Measurements from ENCODE around the gene ASXL3. TPM values are rescaled to one million over a fixed set of nuclear protein-coding genes. Genes with fewer than 3 reads are reported as not detected.

Gene ASXL3
- total and polyA plus RNA-seq, 9 of the 15 experiments (the other 6 are each of a cell fraction or from before 2014, with no cell fraction given): not detected

GRCh38 chr18:33665187-33665586 is 87.2 kb downstream of the ASXL3 start:
- in situ Hi-C loops (cut with MboI): no loop called here
- FAIRE-seq (no peak), ATAC-seq (no peak), DNase-seq (ENCODE audit: extremely low read depth in 1 of 4, low spot score in 3 of 4) (no peak)
- Histone ChIP-seq H3K36me3 (ENCODE audit: control insufficient read depth, insufficient read depth, low read length) (no peaks in the 10 kb centered on the region), H3K9me3 (replicated peaks; ENCODE audit: control insufficient read depth, insufficient read depth, low read depth, low read length) (no peaks in the 10 kb centered on the region; the same call in 1 of the 2 replicates), H3K27ac (ENCODE audit: extremely low read depth, low read depth, low read length) (no peak overlapping the region), H2AFZ (ENCODE audit: low read depth, low read length) (no peak overlapping the region), H3K27me3 (ENCODE audit: control insufficient read depth in 2 of 2, insufficient read depth in 2 of 2, low read length in 2 of 2) (no peaks in the 10 kb centered on the region), H3K79me2 (ENCODE audit: control insufficient read depth, insufficient read depth, low read length) (no peaks in the 10 kb centered on the region), H3K9ac (ENCODE audit: insufficient read depth in 1 of 2, low read depth in 2 of 2, low read length in 2 of 2) (no peak overlapping the region), H3K4me1 (replicated peaks in 1 of 2; ENCODE audit: control insufficient read depth in 2 of 2, insufficient read depth in 2 of 2, low read length in 2 of 2) (no peaks in the 10 kb centered on the region), H4K20me1 (replicated peaks; ENCODE audit: control insufficient read depth, insufficient read depth, low read length) (no peaks in the 10 kb centered on the region), H3K4me3 (no peak overlapping the region), H3K4me2 (ENCODE audit: insufficient read depth, low read length) (no peak overlapping the region), H3K9me1 (ENCODE audit: control insufficient read depth, insufficient read depth, low read length) (no peaks in the 10 kb centered on the region)
- BruUV-seq (replicated peaks): no TSS peak
- 0% methylated on average over 3 of the region's 3 CpGs for WGBS (ENCODE audit: insufficient coverage, low coverage, missing lambda C conversion rate)
- ChIA-PET CTCF (ENCODE audit: low intra/inter-chr PET ratio) (no interaction called here), POLR2A (no interaction called here)
- intact Hi-C loops (cut with micrococcal nuclease): no loop called here
- TF ChIP-seq ZNF224 (CRISPR knock-in tag; IDR thresholded peaks at IDR 0.05) (no peak), ZKSCAN1 (IDR thresholded peaks at IDR 0.05; ENCODE audit: low read depth, low read length) (no peak), KLF16 (IDR thresholded peaks at IDR 0.05) (no peak), ADNP (tag; IDR thresholded peaks at IDR 0.05) (no peak), GABPB2 (CRISPR knock-in tag; conservative IDR thresholded peaks at IDR 0.05) (no peak), MAFF (IDR thresholded peaks at IDR 0.05; ENCODE audit: low read length) (no peak), PKNOX1 (IDR thresholded peaks at IDR 0.05) (no peak), ZNF445 (CRISPR knock-in tag; IDR thresholded peaks at IDR 0.05; ENCODE audit: low read depth) (no peak), ZNF444 (CRISPR knock-in tag; IDR thresholded peaks at IDR 0.05) (no peak), ESRRA (IDR thresholded peaks at IDR 0.05; ENCODE audit: borderline replicate concordance, low read depth) (no peak), STAT5A (IDR thresholded peaks at IDR 0.05; ENCODE audit: borderline replicate concordance, low read length) (no peak), ZNF263 (CRISPR knock-in tag; IDR thresholded peaks at IDR 0.05; ENCODE audit: borderline replicate concordance) (no peak), ZNF717 (CRISPR knock-in tag; IDR thresholded peaks at IDR 0.05) (no peak), PYGO2 (tag; IDR thresholded peaks at IDR 0.05) (no peak), UBTF (IDR thresholded peaks at IDR 0.05; ENCODE audit: borderline replicate concordance in 1 of 2, low read depth in 2 of 2, low read length in 2 of 2) (no peak)
- TF ChIP-seq, protein P1, sequence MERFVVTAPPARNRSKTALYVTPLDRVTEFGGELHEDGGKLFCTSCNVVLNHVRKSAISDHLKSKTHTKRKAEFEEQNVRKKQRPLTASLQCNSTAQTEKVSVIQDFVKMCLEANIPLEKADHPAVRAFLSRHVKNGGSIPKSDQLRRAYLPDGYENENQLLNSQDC (CRISPR knock-in tag; IDR thresholded peaks at IDR 0.05): no peak
- TF ChIP-seq, protein P2, sequence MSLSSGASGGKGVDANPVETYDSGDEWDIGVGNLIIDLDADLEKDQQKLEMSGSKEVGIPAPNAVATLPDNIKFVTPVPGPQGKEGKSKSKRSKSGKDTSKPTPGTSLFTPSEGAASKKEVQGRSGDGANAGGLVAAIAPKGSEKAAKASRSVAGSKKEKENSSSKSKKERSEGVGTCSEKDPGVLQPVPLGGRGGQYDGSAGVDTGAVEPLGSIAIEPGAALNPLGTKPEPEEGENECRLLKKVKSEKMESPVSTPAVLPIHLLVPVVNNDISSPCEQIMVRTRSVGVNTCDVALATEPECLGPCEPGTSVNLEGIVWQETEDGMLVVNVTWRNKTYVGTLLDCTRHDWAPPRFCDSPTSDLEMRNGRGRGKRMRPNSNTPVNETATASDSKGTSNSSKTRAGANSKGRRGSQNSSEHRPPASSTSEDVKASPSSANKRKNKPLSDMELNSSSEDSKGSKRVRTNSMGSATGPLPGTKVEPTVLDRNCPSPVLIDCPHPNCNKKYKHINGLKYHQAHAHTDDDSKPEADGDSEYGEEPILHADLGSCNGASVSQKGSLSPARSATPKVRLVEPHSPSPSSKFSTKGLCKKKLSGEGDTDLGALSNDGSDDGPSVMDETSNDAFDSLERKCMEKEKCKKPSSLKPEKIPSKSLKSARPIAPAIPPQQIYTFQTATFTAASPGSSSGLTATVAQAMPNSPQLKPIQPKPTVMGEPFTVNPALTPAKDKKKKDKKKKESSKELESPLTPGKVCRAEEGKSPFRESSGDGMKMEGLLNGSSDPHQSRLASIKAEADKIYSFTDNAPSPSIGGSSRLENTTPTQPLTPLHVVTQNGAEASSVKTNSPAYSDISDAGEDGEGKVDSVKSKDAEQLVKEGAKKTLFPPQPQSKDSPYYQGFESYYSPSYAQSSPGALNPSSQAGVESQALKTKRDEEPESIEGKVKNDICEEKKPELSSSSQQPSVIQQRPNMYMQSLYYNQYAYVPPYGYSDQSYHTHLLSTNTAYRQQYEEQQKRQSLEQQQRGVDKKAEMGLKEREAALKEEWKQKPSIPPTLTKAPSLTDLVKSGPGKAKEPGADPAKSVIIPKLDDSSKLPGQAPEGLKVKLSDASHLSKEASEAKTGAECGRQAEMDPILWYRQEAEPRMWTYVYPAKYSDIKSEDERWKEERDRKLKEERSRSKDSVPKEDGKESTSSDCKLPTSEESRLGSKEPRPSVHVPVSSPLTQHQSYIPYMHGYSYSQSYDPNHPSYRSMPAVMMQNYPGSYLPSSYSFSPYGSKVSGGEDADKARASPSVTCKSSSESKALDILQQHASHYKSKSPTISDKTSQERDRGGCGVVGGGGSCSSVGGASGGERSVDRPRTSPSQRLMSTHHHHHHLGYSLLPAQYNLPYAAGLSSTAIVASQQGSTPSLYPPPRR (CRISPR knock-in tag; IDR thresholded peaks at IDR 0.05; ENCODE audit: borderline replicate concordance): no peak

Data from K562 (cell line).